Body of pancreas (tissue), 4 donors: ENCODE data around the gene RPL35A. TPM values are rescaled to one million over a fixed set of nuclear protein-coding genes. Genes with fewer than 3 reads are reported as not detected.

Source experiments
- ATAC-seq: fragments of 150-250 bp; one replicate; pipeline ENCODE4 v1.9.1; 2016
- DNase-seq, 4 donors: peaks; one replicate each; pipeline ENCODE4 v3.0.0-alpha.2; 2019
- H3K27ac ChIP-seq, 4 donors: fragments of 200-600 bp; sonication (generic); 1 replicate in 3 of 4; 2 replicates in 1 of 4; pipeline versions ENCODE4 v1.5.1 to v1.6.1; 2016 to 2019; ENCODE audit warnings: mild to moderate bottlenecking in 1 of 4, mixed read lengths in 1 of 4, moderate library complexity in 1 of 4
- H3K27me3 ChIP-seq, 2 donors: fragments of 200-600 bp; sonication (generic); one replicate each; pipeline ENCODE4 v1.6.0; 2016; ENCODE audit warnings: mild to moderate bottlenecking in 1 of 2
- H3K36me3 ChIP-seq, 2 donors: fragments of 200-600 bp; sonication (generic); replicated peaks in 1 of 2; 2 replicates each; pipeline ENCODE4 v1.5.1; 2016; ENCODE audit warnings: low read depth in 2 of 2; ENCODE audit not compliant: insufficient read depth in 1 of 2
- H3K4me1 ChIP-seq: fragments of 200-600 bp; sonication (generic); one replicate; pipeline ENCODE4 v1.6.0; 2016
- H3K4me3 ChIP-seq, 2 donors: fragments of 200-600 bp; sonication (generic); 1 replicate in 1 of 2; 2 replicates in 1 of 2; pipeline ENCODE4 v1.5.1; 2016 to 2019
- H3K9me3 ChIP-seq, 3 donors: fragments of 200-600 bp; sonication (generic); 1 replicate in 2 of 3; 2 replicates in 1 of 3; pipeline ENCODE4 v1.5.1; 2016
- POLR2A ChIP-seq, 3 donors: fragments of 450-650 bp; IDR thresholded peaks; one replicate each; pipeline ENCODE4 v1.6.1; 2016; ENCODE audit warnings: antibody characterized with exemption in 3 of 3, mild to moderate bottlenecking in 2 of 3
- WGBS, 2 donors: methylation state at CpG; one replicate each; pipeline ENCODE4 v1.1.5; 2017; 5-methylcytosine and 5-hydroxymethylcytosine counted together
- intact Hi-C: fragments of 100-400 bp; cut with DNase I; formaldehyde crosslinking; loops from one replicate; pipeline ENCODE4 v1.15.1; 2023
- total RNA-seq, 2 donors: library from RNA; depleted of rRNA; stranded (reverse); fragments of >200 nt; gene quantifications; one replicate each; pipeline ENCODE4 v1.1.0, GENCODE V29; 2016
- TF ChIP-seq, protein P1 (sequence below), 7 experiments: fragments of 450-650 bp in 4 of 7; fragments of 200-600 bp in 3 of 7; sonication (generic) in 3 of 7; IDR thresholded peaks; one replicate each; pipeline ENCODE4 v1.5.1; 2016 to 2019; ENCODE audit warnings: antibody characterized with exemption in 7 of 7

RPL35A gene
- total RNA-seq, 2 donors from 2014 or later = 156 to 462 TPM

DNA sequence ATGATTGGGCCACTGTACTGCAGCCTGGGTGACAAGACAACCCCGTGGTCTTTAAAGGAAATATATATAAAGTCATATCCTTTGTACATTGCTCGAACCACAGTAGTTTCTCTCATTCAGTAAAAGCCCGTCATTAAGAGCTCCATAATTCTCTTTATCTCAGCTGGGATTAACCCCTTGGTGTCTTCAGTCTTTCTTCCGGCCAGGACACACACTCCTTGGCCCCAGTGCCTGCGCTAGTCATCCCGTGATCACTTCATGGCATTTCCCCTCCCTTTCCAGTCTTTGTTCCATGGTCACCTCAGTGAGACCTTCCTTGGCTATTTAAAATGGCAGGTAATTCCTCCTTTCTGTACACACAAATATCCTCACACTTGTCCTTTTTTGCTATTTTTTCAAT, 3.3 kb downstream of the RPL35A start:
- H3K36me3 ChIP-seq = peaks cover 17 to 26% of the 10 kb centered on the region in 2 donors
- no peak overlapping the region for H3K4me3 ChIP-seq
- no peak for TF ChIP-seq POLR2A (IDR thresholded peaks at IDR 0.05)
- TF ChIP-seq, protein P1, sequence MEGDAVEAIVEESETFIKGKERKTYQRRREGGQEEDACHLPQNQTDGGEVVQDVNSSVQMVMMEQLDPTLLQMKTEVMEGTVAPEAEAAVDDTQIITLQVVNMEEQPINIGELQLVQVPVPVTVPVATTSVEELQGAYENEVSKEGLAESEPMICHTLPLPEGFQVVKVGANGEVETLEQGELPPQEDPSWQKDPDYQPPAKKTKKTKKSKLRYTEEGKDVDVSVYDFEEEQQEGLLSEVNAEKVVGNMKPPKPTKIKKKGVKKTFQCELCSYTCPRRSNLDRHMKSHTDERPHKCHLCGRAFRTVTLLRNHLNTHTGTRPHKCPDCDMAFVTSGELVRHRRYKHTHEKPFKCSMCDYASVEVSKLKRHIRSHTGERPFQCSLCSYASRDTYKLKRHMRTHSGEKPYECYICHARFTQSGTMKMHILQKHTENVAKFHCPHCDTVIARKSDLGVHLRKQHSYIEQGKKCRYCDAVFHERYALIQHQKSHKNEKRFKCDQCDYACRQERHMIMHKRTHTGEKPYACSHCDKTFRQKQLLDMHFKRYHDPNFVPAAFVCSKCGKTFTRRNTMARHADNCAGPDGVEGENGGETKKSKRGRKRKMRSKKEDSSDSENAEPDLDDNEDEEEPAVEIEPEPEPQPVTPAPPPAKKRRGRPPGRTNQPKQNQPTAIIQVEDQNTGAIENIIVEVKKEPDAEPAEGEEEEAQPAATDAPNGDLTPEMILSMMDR (IDR thresholded peaks at IDR 0.05) = no peak
- H3K9me3 ChIP-seq = no peaks in the 10 kb centered on the region
- 56% methylated on average over 6 of the region's 6 CpGs for WGBS, 2 donors
- no peak overlapping the region for H3K27ac ChIP-seq
- H3K4me1 ChIP-seq = peaks cover 45% of the 10 kb centered on the region
- H3K27me3 ChIP-seq = no peaks in the 10 kb centered on the region
- DNase-seq = no peak
- intact Hi-C loops = no loop called here
- no peak for ATAC-seq

DNA sequence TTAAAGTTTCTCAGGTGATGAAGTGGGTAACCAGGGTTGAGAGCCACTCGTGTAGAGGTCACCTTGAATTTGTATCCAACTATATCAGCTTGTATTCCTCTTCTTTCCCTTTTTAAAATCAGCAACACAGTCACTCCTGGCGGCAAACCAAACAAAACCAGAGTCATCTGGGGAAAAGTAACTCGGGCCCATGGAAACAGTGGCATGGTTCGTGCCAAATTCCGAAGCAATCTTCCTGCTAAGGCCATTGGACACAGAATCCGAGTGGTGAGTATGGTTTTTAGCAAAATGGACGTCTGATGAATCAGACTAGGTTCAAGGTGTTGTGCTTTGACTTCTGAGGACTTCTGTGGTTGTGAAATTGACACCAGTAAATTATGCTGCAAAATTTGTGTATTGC, 3.9 kb downstream of the RPL35A start:
- DNase-seq = no peak
- intact Hi-C loops = no loop called here
- no peak for TF ChIP-seq POLR2A (IDR thresholded peaks at IDR 0.05)
- TF ChIP-seq, protein P1 (IDR thresholded peaks at IDR 0.05) = no peak
- ATAC-seq = no peak
- H3K4me1 ChIP-seq = peaks cover 47% of the 10 kb centered on the region
- no peaks in the 10 kb centered on the region for H3K27me3 ChIP-seq
- H3K27ac ChIP-seq = no peak overlapping the region
- 39 to 43% methylated on average over 7 of the region's 7 CpGs for WGBS, 2 donors
- H3K36me3 ChIP-seq = peaks cover 17 to 26% of the 10 kb centered on the region in 2 donors
- H3K9me3 ChIP-seq = no peaks in the 10 kb centered on the region
- no peak overlapping the region for H3K4me3 ChIP-seq

DNA sequence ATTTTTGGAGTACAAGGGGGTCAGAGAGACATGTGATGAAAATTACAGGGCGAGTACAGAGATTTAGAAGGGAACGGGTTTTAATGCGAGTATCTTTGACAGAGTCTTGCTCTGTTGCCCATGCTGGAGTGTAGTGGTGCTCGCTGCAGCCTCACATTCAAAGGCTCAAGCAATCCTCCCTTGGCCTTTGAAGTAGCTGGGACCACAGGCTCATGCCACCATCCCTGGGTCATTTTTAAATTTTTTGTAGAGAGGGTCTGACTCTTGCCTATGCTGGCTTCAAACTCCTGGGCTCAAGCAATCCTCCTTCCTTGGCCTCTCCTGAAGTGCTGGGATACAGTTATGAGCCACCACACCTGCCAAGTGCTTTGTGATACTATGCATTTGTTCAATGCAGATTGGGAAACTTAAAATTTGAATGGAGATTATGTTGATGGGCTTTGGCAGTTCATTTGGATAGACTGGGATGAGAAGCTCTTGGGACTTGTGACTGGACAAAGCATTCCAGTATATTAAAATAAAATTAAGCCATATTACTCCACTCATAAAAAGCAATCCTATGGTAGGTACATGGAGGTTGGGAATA, 6.0 kb downstream of the RPL35A start:
- Histone ChIP-seq H3K9me3 (no peaks in the 10 kb centered on the region), H3K4me3 (no peak overlapping the region), H3K27me3 (no peaks in the 10 kb centered on the region), H3K36me3 (peaks cover 17 to 26% of the 10 kb centered on the region in 2 donors), H3K27ac (no peak overlapping the region), H3K4me1 (peaks cover 53% of the 10 kb centered on the region)
- WGBS, 2 donors = 90 to 91% methylated on average over 4 of the region's 4 CpGs
- no peak for ATAC-seq
- TF ChIP-seq, protein P1 (IDR thresholded peaks at IDR 0.05) = no peak
- TF ChIP-seq POLR2A (IDR thresholded peaks at IDR 0.05) = no peak
- no peak for DNase-seq
- intact Hi-C loops = no loop called here

DNA sequence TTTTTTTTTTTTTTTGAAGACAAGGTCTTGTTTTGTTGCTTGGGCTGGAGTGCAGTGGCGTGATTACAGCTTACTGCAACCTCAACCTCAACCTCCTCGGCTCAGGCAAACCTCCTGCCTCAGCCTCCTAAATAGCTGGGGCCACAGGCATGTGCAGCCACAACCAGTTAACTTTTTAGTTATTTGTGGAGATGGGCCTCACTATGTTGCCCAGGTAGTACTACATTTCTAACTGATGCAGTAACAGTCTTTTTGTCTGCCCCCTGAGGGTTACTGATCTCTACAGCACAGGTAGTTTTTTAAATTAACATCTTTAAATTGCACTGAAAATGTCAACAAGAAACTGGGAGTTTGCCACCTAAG, 6.6 kb downstream of the RPL35A start:
- TF ChIP-seq POLR2A (IDR thresholded peaks at IDR 0.05) = no peak
- TF ChIP-seq, protein P1 (IDR thresholded peaks at IDR 0.05) = no peak
- Histone ChIP-seq H3K36me3 (peaks cover 14 to 26% of the 10 kb centered on the region in 2 donors), H3K9me3 (no peaks in the 10 kb centered on the region), H3K4me1 (peaks cover 52% of the 10 kb centered on the region), H3K27me3 (no peaks in the 10 kb centered on the region), H3K4me3 (no peak overlapping the region), H3K27ac (peak overlapping the region in 1 of 4 donors; percentile 48)
- intact Hi-C loops = no loop called here
- DNase-seq = no peak
- 91 to 100% methylated on average over 2 of the region's 2 CpGs for WGBS, 2 donors
- no peak for ATAC-seq

DNA sequence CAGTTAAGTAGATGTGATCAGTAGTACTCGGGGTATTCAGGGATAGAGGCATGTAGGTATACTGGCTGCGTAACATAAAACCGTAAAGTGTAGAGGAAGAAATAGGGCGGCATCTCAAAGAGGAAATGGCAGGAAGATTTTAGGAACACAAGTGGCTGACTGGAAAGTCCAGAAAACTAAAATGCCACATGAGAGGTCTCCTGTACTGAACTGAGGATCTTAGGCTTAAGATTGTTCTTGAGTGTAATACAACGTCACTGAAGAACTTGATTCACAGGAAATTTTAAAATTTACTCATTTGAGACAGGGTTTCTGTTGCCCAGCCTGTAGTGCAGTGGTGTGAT, 7.8 kb downstream of the RPL35A start:
- H3K4me1 ChIP-seq = peaks cover 40% of the 10 kb centered on the region
- TF ChIP-seq, protein P1 (IDR thresholded peaks at IDR 0.05) = no peak
- peak in 1 of 3 donors; percentile 1 for TF ChIP-seq POLR2A (IDR thresholded peaks at IDR 0.05)
- peaks cover 13 to 26% of the 10 kb centered on the region in 2 donors for H3K36me3 ChIP-seq
- no peak for ATAC-seq
- no peaks in the 10 kb centered on the region for H3K27me3 ChIP-seq
- WGBS, 2 donors = 78 to 82% methylated on average over 5 of the region's 5 CpGs
- H3K9me3 ChIP-seq = no peaks in the 10 kb centered on the region
- DNase-seq = no peak
- intact Hi-C loops = no loop called here
- no peak overlapping the region for H3K4me3 ChIP-seq
- H3K27ac ChIP-seq = peak overlapping the region in 2 of 4 donors; percentile 48 to 52
